Lower leg skin (tissue), 4 donors: ENCODE data around the gene TRAPPC6A. TPM values are rescaled to one million over a fixed set of nuclear protein-coding genes. Genes with fewer than 3 reads are reported as not detected.

Experiments
- DNase-seq, 2 donors: peaks; one replicate each; pipeline ENCODE4 v3.0.0-alpha.2; 2019; ENCODE audit warnings: low spot score in 2 of 2
- H3K4me3 ChIP-seq: fragments of 200-600 bp; sonication (generic); 2 replicates; pipeline ENCODE4 v1.5.1; 2017; ENCODE audit warnings: mild to moderate bottlenecking, low read depth; ENCODE audit not compliant: poor library complexity, severe bottlenecking
- CTCF ChIP-seq, 3 donors: fragments of 450-650 bp; IDR thresholded peaks; one replicate each; pipeline ENCODE4 v1.5.1; 2016; ENCODE audit warnings: antibody characterized with exemption in 3 of 3, mild to moderate bottlenecking in 3 of 3, moderate library complexity in 2 of 3
- POLR2A ChIP-seq, 2 donors: fragments of 450-650 bp; IDR thresholded peaks; one replicate each; pipeline ENCODE4 v1.6.1; 2016 to 2017; ENCODE audit warnings: antibody characterized with exemption in 2 of 2, mild to moderate bottlenecking in 1 of 2, moderate library complexity in 1 of 2
- WGBS, 2 donors: methylation state at CpG; one replicate each; pipeline ENCODE4 v1.1.5; 2018; 5-methylcytosine and 5-hydroxymethylcytosine counted together
- intact Hi-C: fragments of 100-400 bp; cut with DNase I; formaldehyde crosslinking; loops from one replicate; pipeline ENCODE4 v1.15.0; 2023; ENCODE audit warnings: low total_unique reads
- total RNA-seq, 4 donors: library from RNA; depleted of rRNA; stranded (reverse); fragments of >200 nt; gene quantifications; one replicate each; pipeline ENCODE4 v1.1.0, GENCODE V29; 2016

TRAPPC6A gene
- total RNA-seq, 4 donors from 2014 or later: 36.0 to 52.3 (median 47.9) TPM

GRCh38 chr19:45145270-45146189, 32.5 kb downstream of the TRAPPC6A start:
- intact Hi-C loops: no loop called here
- DNase-seq: no peak
- H3K4me3 ChIP-seq: no peak overlapping the region
- WGBS, 2 donors: 91 to 92% methylated on average over 31 to 41 of the region's 54 CpGs
- TF ChIP-seq POLR2A (IDR thresholded peaks at IDR 0.05): no peak
- no peak for TF ChIP-seq CTCF (IDR thresholded peaks at IDR 0.05)

- intact Hi-C loops: no loop called here
- TF ChIP-seq POLR2A (IDR thresholded peaks at IDR 0.05) (no peak), CTCF (IDR thresholded peaks at IDR 0.05) (no peak)
- 94 to 96% methylated on average over 47 to 53 of the region's 53 CpGs for WGBS, 2 donors
- no peak overlapping the region for H3K4me3 ChIP-seq
- DNase-seq: no peak
Measured at GRCh38 chr19:45144431-45145269, 33.4 kb downstream of the TRAPPC6A start.

GRCh38 chr19:45142726-45143110, 35.3 kb downstream of the TRAPPC6A start:
- no peak overlapping the region for H3K4me3 ChIP-seq
- WGBS, 2 donors: 62 to 64% methylated on average over 9 of the region's 9 CpGs
- intact Hi-C loops: no loop called here
- no peak for DNase-seq
- TF ChIP-seq POLR2A (IDR thresholded peaks at IDR 0.05): no peak
- TF ChIP-seq CTCF (IDR thresholded peaks at IDR 0.05): no peak

- TF ChIP-seq POLR2A (IDR thresholded peaks at IDR 0.05): no peak
- TF ChIP-seq CTCF (IDR thresholded peaks at IDR 0.05): no peak
- intact Hi-C loops: no loop called here
- no peak for DNase-seq
- no peak overlapping the region for H3K4me3 ChIP-seq
- WGBS, 2 donors: 92 to 93% methylated on average over 15 to 33 of the region's 33 CpGs
Measured at GRCh38 chr19:45142016-45142725, 35.9 kb downstream of the TRAPPC6A start.

- H3K4me3 ChIP-seq: no peak overlapping the region
- intact Hi-C loops: no loop called here
- DNase-seq: no peak
- TF ChIP-seq CTCF (IDR thresholded peaks at IDR 0.05): no peak
- TF ChIP-seq POLR2A (IDR thresholded peaks at IDR 0.05): no peak
- 91 to 93% methylated on average over 24 to 25 of the region's 28 CpGs for WGBS, 2 donors
Measured at GRCh38 chr19:45141203-45141900, 36.7 kb downstream of the TRAPPC6A start.
